GM12891 (cell line): ENCODE measurements around the gene SORCS2.

ENCODE experiments used
- POLR2A ChIP-seq: IDR thresholded peaks from 2 replicates; pipeline ENCODE4 v1.6.1; 2011; ENCODE audit warnings: low read depth, low read length, control low read depth
- POLR2AphosphoS5 ChIP-seq: IDR thresholded peaks from 2 replicates; pipeline ENCODE4 v1.6.1; 2011; ENCODE audit warnings: low read depth, low read length, control low read depth
- POU2F2 ChIP-seq: IDR thresholded peaks from 2 replicates; pipeline ENCODE4 v1.6.1; 2011; ENCODE audit warnings: low read depth, mild to moderate bottlenecking, control low read depth, low read length, moderate library complexity
- SPI1 ChIP-seq: IDR thresholded peaks from 2 replicates; pipeline ENCODE4 v1.6.1; 2011; ENCODE audit warnings: low read depth, low read length, control low read depth
- TAF1 ChIP-seq: IDR thresholded peaks from 2 replicates; pipeline ENCODE4 v1.6.1; 2011; ENCODE audit warnings: low read depth, low read length, control low read depth

DNA sequence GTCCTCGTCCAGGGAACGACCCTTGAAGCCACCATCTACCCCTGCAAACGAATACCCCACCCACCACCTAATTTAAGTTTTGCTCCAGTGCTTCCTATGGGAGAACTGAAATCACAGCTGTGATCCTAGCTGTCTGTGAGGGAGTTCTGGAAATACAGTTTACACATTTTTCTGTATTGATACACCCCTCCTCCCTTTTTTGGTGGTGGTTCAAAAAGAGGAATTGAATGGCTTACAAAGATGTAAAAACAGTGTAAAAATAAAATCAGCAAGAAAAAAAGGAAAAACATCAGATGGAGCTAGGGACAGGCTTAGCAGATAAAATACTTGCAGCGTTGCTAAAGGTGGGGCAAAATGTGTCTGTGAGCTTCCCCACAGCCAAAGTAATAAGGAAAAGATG lies 86.6 kb downstream of the SORCS2 start:
- TF ChIP-seq POLR2AphosphoS5 = no peak
- no peak for TF ChIP-seq TAF1
- TF ChIP-seq POLR2A = no peak
- TF ChIP-seq SPI1 = no peak
- TF ChIP-seq POU2F2 = no peak
